ENCODE measurements around the gene PDE6B. TPM values are rescaled to one million over a fixed set of nuclear protein-coding genes. Genes with fewer than 3 reads are reported as not detected.

The PDE6B gene
- total RNA-seq, 4 donors from 2014 or later, result 0.98 to 1.3 TPM; not detected in 2

DNA sequence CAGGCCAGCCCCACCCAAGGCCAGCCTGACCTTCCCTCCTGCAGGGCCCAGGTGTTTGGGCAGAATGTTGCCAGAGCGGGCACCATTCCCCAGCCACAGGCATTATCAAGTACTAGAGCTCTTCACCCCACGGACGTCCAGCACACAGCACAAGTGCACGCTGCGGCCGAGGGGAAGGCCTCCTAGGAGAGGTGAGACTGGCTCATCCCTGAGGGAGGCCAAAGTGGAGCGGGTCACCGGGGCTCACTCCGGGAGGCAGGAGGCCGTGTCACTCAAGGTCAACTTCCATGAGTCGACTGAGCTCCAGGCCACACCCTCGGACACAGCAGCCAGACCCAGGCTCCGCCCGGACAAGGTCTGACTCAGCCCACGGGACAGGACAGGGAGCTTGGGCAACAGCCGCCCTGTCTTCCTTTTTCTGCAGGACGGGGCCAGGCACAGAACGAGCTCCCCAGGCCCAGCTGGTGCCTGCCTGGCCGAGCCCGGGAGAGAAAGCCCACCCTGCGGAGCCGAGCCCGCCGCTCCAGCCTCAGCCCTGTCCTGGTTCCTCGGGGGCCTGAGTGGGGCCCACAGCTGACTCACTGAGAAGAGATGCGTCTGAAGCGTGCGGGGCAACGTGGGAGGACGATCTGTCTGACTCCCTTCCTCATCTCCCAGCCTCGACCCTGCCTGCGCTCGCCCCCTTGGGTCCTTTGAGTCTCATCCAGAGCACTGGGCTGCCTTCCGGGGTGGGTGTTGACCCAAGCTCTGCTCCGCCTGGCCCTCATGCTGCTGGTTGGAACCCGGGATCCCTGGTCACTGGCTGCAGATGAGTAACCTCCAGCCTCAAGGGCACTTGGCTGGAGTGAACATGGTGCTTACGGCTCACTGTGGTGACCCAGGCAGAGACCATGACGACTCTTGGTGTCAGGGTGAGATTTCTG is 61.9 kb downstream of the PDE6B start:
- Histone ChIP-seq H3K4me1 (peaks cover 0 to 52% (median 14%) of the 10 kb centered on the region in 4 donors), H3K4me3 (peak overlapping the region in 1 of 4 donors; percentile 32), H3K9me3 (no peaks in the 10 kb centered on the region), H3K27me3 (peaks cover 0 to 6% of the 10 kb centered on the region in 2 donors), H3K36me3 (no peaks in the 10 kb centered on the region), H3K27ac (peak overlapping the region in 3 of 4 donors; percentile 76 to 87 (median 82))
- WGBS, 2 donors, result 67 to 74% methylated on average over 21 to 30 of the region's 38 CpGs
- peak in 1 of 2 donors; percentile 53 for TF ChIP-seq EP300 (IDR thresholded peaks at IDR 0.05)
- TF ChIP-seq POLR2A (IDR thresholded peaks at IDR 0.05), result peak in 1 of 2 donors; percentile 21
- TF ChIP-seq, protein P1, sequence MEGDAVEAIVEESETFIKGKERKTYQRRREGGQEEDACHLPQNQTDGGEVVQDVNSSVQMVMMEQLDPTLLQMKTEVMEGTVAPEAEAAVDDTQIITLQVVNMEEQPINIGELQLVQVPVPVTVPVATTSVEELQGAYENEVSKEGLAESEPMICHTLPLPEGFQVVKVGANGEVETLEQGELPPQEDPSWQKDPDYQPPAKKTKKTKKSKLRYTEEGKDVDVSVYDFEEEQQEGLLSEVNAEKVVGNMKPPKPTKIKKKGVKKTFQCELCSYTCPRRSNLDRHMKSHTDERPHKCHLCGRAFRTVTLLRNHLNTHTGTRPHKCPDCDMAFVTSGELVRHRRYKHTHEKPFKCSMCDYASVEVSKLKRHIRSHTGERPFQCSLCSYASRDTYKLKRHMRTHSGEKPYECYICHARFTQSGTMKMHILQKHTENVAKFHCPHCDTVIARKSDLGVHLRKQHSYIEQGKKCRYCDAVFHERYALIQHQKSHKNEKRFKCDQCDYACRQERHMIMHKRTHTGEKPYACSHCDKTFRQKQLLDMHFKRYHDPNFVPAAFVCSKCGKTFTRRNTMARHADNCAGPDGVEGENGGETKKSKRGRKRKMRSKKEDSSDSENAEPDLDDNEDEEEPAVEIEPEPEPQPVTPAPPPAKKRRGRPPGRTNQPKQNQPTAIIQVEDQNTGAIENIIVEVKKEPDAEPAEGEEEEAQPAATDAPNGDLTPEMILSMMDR (IDR thresholded peaks at IDR 0.05), result no peak
- DNase-seq (ENCODE audit: low spot score in 2 of 2), result peak; percentile 80 to 81

- Histone ChIP-seq H3K27ac (peak overlapping the region; percentile 57 to 87 (median 79)), H3K36me3 (no peaks in the 10 kb centered on the region), H3K4me1 (peaks cover 0 to 48% (median 14%) of the 10 kb centered on the region in 4 donors), H3K27me3 (peaks cover 0 to 6% of the 10 kb centered on the region in 2 donors), H3K4me3 (peak overlapping the region; percentile 21 to 55 (median 38)), H3K9me3 (no peaks in the 10 kb centered on the region)
- WGBS, 2 donors, result 83 to 92% methylated on average over 12 to 16 of the region's 26 CpGs
- TF ChIP-seq POLR2A (IDR thresholded peaks at IDR 0.05) (no peak), EP300 (IDR thresholded peaks at IDR 0.05) (no peak)
- TF ChIP-seq, protein P1 (IDR thresholded peaks at IDR 0.05), result no peak
- DNase-seq (ENCODE audit: low spot score in 2 of 2), result no peak
Measured at GRCh38 chr4:687971-688853, 62.8 kb downstream of the PDE6B start.

- 16 to 17% methylated on average over 15 to 18 of the region's 59 CpGs for WGBS, 2 donors
- TF ChIP-seq POLR2A (IDR thresholded peaks at IDR 0.05) (no peak), EP300 (IDR thresholded peaks at IDR 0.05) (no peak)
- TF ChIP-seq, protein P1 (IDR thresholded peaks at IDR 0.05), result peak in 1 of 5 experiments; percentile 10
- H3K4me1 ChIP-seq, result peaks cover 0 to 40% (median 14%) of the 10 kb centered on the region in 4 donors
- peak within 1 kb of the TSS; percentile 57 to 87 (median 79) for H3K27ac ChIP-seq
- H3K36me3 ChIP-seq, result no peaks in the 10 kb centered on the region
- H3K9me3 ChIP-seq, result no peaks in the 10 kb centered on the region
- H3K4me3 ChIP-seq, result peak within 1 kb of the TSS; percentile 21 to 55 (median 38)
- no peak for DNase-seq (ENCODE audit: low spot score in 2 of 2)
- peaks cover 0 to 11% of the 10 kb centered on the region in 2 donors for H3K27me3 ChIP-seq
Measured at GRCh38 chr4:688854-689681, 63.7 kb downstream of the PDE6B start, which contains the start of gene SLC49A3. SLC49A3 (minus strand) TSS chr4:689151; CDS start chr4:689127, 24 bp downstream.

- peak overlapping the region in 2 of 4 donors; percentile 21 to 55 for H3K4me3 ChIP-seq
- peaks cover 0 to 37% (median 14%) of the 10 kb centered on the region in 4 donors for H3K4me1 ChIP-seq
- WGBS, 2 donors, result 83 to 84% methylated on average over 7 to 8 of the region's 8 CpGs
- H3K36me3 ChIP-seq, result no peaks in the 10 kb centered on the region
- TF ChIP-seq EP300 (IDR thresholded peaks at IDR 0.05) (no peak), POLR2A (IDR thresholded peaks at IDR 0.05) (no peak)
- TF ChIP-seq, protein P1 (IDR thresholded peaks at IDR 0.05), result no peak
- no peaks in the 10 kb centered on the region for H3K9me3 ChIP-seq
- H3K27me3 ChIP-seq, result peaks cover 0 to 11% of the 10 kb centered on the region in 2 donors
- peak overlapping the region in 3 of 4 donors; percentile 76 to 87 (median 82) for H3K27ac ChIP-seq
- no peak for DNase-seq (ENCODE audit: low spot score in 2 of 2)
Measured at GRCh38 chr4:689723-690122, 64.3 kb downstream of the PDE6B start.
